HCT116 (cell line): Measurements from ENCODE around the gene CAPN5. TPM values are rescaled to one million over a fixed set of nuclear protein-coding genes. Genes with fewer than 3 reads are reported as not detected.

ENCODE experiments used
- ATF3 ChIP-seq: IDR thresholded peaks from 2 replicates; pipeline ENCODE4 v1.6.1; 2012
- CTCF ChIP-seq, 3 experiments: fragments of 200-600 bp in 1 of 3; sonication (generic) in 1 of 3; IDR thresholded peaks in 2 of 3; conservative IDR thresholded peaks in 1 of 3; 2 replicates each; pipeline ENCODE4 v1.5.1; 2012 to 2017; ENCODE audit warnings: low read depth in 2 of 3, low read length in 2 of 3, antibody characterized with exemption in 1 of 3, borderline replicate concordance in 1 of 3, control low read depth in 1 of 3, mild to moderate bottlenecking in 1 of 3, mixed read lengths in 1 of 3, mixed run types in 1 of 3, moderate library complexity in 1 of 3; ENCODE audit not compliant: insufficient read depth in 1 of 3
- EGR1 ChIP-seq: IDR thresholded peaks from 2 replicates; pipeline ENCODE4 v1.6.1; 2012; ENCODE audit warnings: low read depth
- EZH2 ChIP-seq: fragments of 200-600 bp; sonication (generic); IDR thresholded peaks from 2 replicates; pipeline ENCODE4 v1.6.1; 2017; ENCODE audit warnings: antibody characterized with exemption, mixed run types
- POLR2A ChIP-seq: IDR thresholded peaks from 2 replicates; pipeline ENCODE4 v1.7.0; 2011; ENCODE audit warnings: borderline replicate concordance; ENCODE audit not compliant: insufficient read depth, insufficient read length; ENCODE audit errors: extremely low read depth
- SIN3A ChIP-seq: IDR thresholded peaks from 2 replicates; pipeline ENCODE4 v1.6.1; 2012; ENCODE audit warnings: low read depth
- TCF7L2 ChIP-seq: IDR thresholded peaks from 2 replicates; pipeline ENCODE4 v1.7.0; 2011; ENCODE audit warnings: borderline replicate concordance, inconsistent platforms; ENCODE audit not compliant: insufficient read depth, insufficient read length; ENCODE audit errors: extremely low read depth
- ZBTB33 ChIP-seq: IDR thresholded peaks from 2 replicates; pipeline ENCODE4 v1.6.1; 2011; ENCODE audit warnings: mild to moderate bottlenecking, low read length, moderate library complexity; ENCODE audit not compliant: insufficient replicate concordance; ENCODE audit errors: extremely low read depth
- total RNA-seq: library from RNA; stranded (reverse); gene quantifications from one replicate; pipeline ENCODE4 v1.2.1, GENCODE V29; 2021; ENCODE audit not compliant: unreplicated experiment

The CAPN5 gene
- total RNA-seq, 1 experiment from 2014 or later, result 8.6 TPM

GRCh38 chr11:77038825-77039326 lies 27.9 kb upstream of the CAPN5 start (continued):
- TF ChIP-seq ZBTB33 (no peak), CTCF (IDR thresholded peaks at IDR 0.05 in 2 of 3, conservative IDR thresholded peaks at IDR 0.05 in 1 of 3; ENCODE audit: borderline replicate concordance in 1 of 3, insufficient read depth in 1 of 3, low read depth in 2 of 3, low read length in 2 of 3) (no peak), TCF7L2 (no peak), SIN3A (no peak), POLR2A (no peak), EZH2 (no peak), ATF3 (no peak), EGR1 (no peak)
